IMR-90 (cell line): Measurements from ENCODE around the gene TK2. TPM values are rescaled to one million over a fixed set of nuclear protein-coding genes. Genes with fewer than 3 reads are reported as not detected.

Source experiments
- ATAC-seq: fragments of 200-7000 bp; cut with Tn5 transposase; 2 replicates; pipeline ENCODE4 v1.9.1; 2020; ENCODE audit warnings: low read depth, mild to moderate bottlenecking, moderate library complexity
- BruUV-seq: library from RNA; stranded (reverse); fragments of 400-500 nt; replicated peaks from 2 replicates; lab custom pipeline; 2021; lab: Mats Ljungman, UMichigan
- CTCF ChIA-PET: fragments of 300-600 bp; formaldehyde crosslinking; extraction: SDS; loops from one replicate; lab custom pipeline; 2021; ENCODE audit warnings: antibody characterized with exemption; lab: Yijun Ruan, JAX
- POLR2A ChIA-PET: fragments of 300-600 bp; sonication (Branson Sonifier 250); formaldehyde crosslinking; loops from one replicate; lab custom pipeline; 2022; ENCODE audit warnings: antibody characterized with exemption; ENCODE audit not compliant: unreplicated experiment; lab: Charles Lee
- DNase-seq: peaks from one replicate; pipeline ENCODE4 v3.0.0; 2013
- H2AFZ ChIP-seq: replicated peaks from 2 replicates; pipeline ENCODE3; 2013; ENCODE audit warnings: low read length, mild to moderate bottlenecking; ENCODE audit not compliant: poor library complexity
- H2AK5ac ChIP-seq: 2 replicates; pipeline ENCODE4 v1.6.1; 2013; ENCODE audit warnings: low read depth, low read length, inconsistent platforms
- H2AK9ac ChIP-seq: replicated peaks from 2 replicates; pipeline ENCODE3; 2013; ENCODE audit warnings: mild to moderate bottlenecking, low read depth, low read length, moderate library complexity; ENCODE audit not compliant: poor library complexity
- H2BK120ac ChIP-seq: 2 replicates; pipeline ENCODE4 v1.6.1; 2013; ENCODE audit warnings: low read depth, low read length, inconsistent platforms
- H2BK15ac ChIP-seq: 3 replicates; pipeline ENCODE4 v1.6.1; 2013; ENCODE audit warnings: low read depth, low read length, inconsistent platforms
- H2BK20ac ChIP-seq: 2 replicates; pipeline ENCODE4 v1.6.1; 2013; ENCODE audit warnings: low read depth, mild to moderate bottlenecking, inconsistent platforms, low read length, moderate library complexity
- H2BK5ac ChIP-seq: 2 replicates; pipeline ENCODE4 v1.6.1; 2013; ENCODE audit warnings: mild to moderate bottlenecking, low read depth, low read length, inconsistent platforms; ENCODE audit not compliant: poor library complexity, severe bottlenecking
- H3K14ac ChIP-seq: replicated peaks from 2 replicates; pipeline ENCODE4 v1.6.1; 2013; ENCODE audit warnings: low read depth, low read length, inconsistent platforms
- H3K18ac ChIP-seq: 2 replicates; pipeline ENCODE4 v1.6.1; 2013; ENCODE audit warnings: low read depth, low read length, control low read depth
- H3K23ac ChIP-seq: 2 replicates; pipeline ENCODE4 v1.6.1; 2013; ENCODE audit warnings: low read depth, low read length, inconsistent platforms
- H3K27ac ChIP-seq: 2 replicates; pipeline ENCODE4 v1.5.1; 2013; ENCODE audit warnings: mild to moderate bottlenecking, control low read depth, low read length; ENCODE audit not compliant: insufficient read depth
- H3K27me3 ChIP-seq: 2 replicates; pipeline ENCODE4 v1.6.1; 2013; ENCODE audit warnings: low read length; ENCODE audit not compliant: control insufficient read depth, insufficient read depth
- H3K36me3 ChIP-seq: 2 replicates; pipeline ENCODE4 v1.6.1; 2013; ENCODE audit warnings: low read length, mixed read lengths; ENCODE audit not compliant: control insufficient read depth, insufficient read depth
- H3K4ac ChIP-seq: 2 replicates; pipeline ENCODE4 v1.6.1; 2013; ENCODE audit warnings: low read depth, low read length, inconsistent platforms
- H3K4me1 ChIP-seq: 2 replicates; pipeline ENCODE4 v1.6.1; 2013; ENCODE audit warnings: low read length, mixed read lengths; ENCODE audit not compliant: control insufficient read depth, insufficient read depth
- H3K4me2 ChIP-seq: 2 replicates; pipeline ENCODE4 v1.6.1; 2013; ENCODE audit warnings: low read depth, mild to moderate bottlenecking, control low read depth, low read length, moderate library complexity
- H3K4me3 ChIP-seq: 2 replicates; pipeline ENCODE4 v1.5.1; 2013; ENCODE audit warnings: low read depth, mild to moderate bottlenecking, control low read depth, low read length, moderate library complexity; ENCODE audit not compliant: insufficient read depth
- H3K56ac ChIP-seq: 2 replicates; pipeline ENCODE4 v1.6.1; 2013; ENCODE audit warnings: low read length, inconsistent platforms; ENCODE audit not compliant: insufficient read depth; ENCODE audit errors: extremely low read depth
- H3K79me1 ChIP-seq, 2 experiments: 2 replicates each; pipeline ENCODE4 v1.6.1; 2013; ENCODE audit warnings: low read length in 2 of 2, inconsistent platforms in 1 of 2, low read depth in 1 of 2
- H3K9ac ChIP-seq: 2 replicates; pipeline ENCODE4 v1.6.1; 2013; ENCODE audit warnings: low read depth, low read length, control low read depth
- H3K9me1 ChIP-seq: 2 replicates; pipeline ENCODE4 v1.6.1; 2013; ENCODE audit warnings: low read length, inconsistent platforms; ENCODE audit not compliant: insufficient read depth
- H3K9me3 ChIP-seq: 2 replicates; pipeline ENCODE4 v1.6.1; 2013; ENCODE audit warnings: low read length; ENCODE audit not compliant: control insufficient read depth, insufficient read depth
- H4K20me1 ChIP-seq: 2 replicates; pipeline ENCODE4 v1.6.1; 2013; ENCODE audit warnings: low read length, inconsistent platforms; ENCODE audit not compliant: insufficient read depth
- H4K5ac ChIP-seq: 2 replicates; pipeline ENCODE4 v1.6.1; 2013; ENCODE audit warnings: mild to moderate bottlenecking, low read depth, low read length, control low read depth
- H4K8ac ChIP-seq, 2 experiments: 2 replicates each; pipeline ENCODE4 v1.6.1; 2013; ENCODE audit warnings: low read depth in 2 of 2, low read length in 2 of 2, control low read depth in 1 of 2, inconsistent platforms in 1 of 2
- H4K91ac ChIP-seq: 2 replicates; pipeline ENCODE4 v1.6.1; 2013; ENCODE audit warnings: low read depth, low read length, inconsistent platforms; ENCODE audit not compliant: insufficient read depth
- FOS ChIP-seq: fragments of 150-350 bp; IDR thresholded peaks from 2 replicates; pipeline ENCODE4 v1.6.1; 2016; ENCODE audit warnings: low read depth, low read length
- MAFK ChIP-seq: IDR thresholded peaks from 2 replicates; pipeline ENCODE4 v1.6.1; 2012; ENCODE audit warnings: low read depth, low read length, improper control_type of control experiment
- WGBS, 2 experiments: methylation state at CpG; one replicate each; pipeline versions ENCODE4 v1.1.5 to v1.1.7; 2013; ENCODE audit warnings: missing lambda C conversion rate in 2 of 2; ENCODE audit not compliant: insufficient read length in 1 of 2; ENCODE audit errors: extremely low coverage in 2 of 2; 5-methylcytosine and 5-hydroxymethylcytosine counted together
- dilution Hi-C: fragments of 300-500 bp; cut with HindIII; formaldehyde crosslinking; loops from one replicate; pipeline ENCODE4 v1.14.3; 2018; ENCODE audit warnings: low sequenced_read_pairs; ENCODE audit not compliant: unreplicated experiment
- in situ Hi-C: fragments of 300-500 bp; cut with MboI; formaldehyde crosslinking; loops from 3 replicates; pipeline ENCODE4 v1.14.3; 2019; ENCODE audit warnings: low sequenced_read_pairs, inconsistent platforms, mixed read lengths
- intact Hi-C: fragments of 100-400 bp; cut with micrococcal nuclease; formaldehyde crosslinking; loops from 2 replicates; pipeline ENCODE4 v1.10.0; 2022
- polyA plus RNA-seq, 3 experiments: library from polyadenylated mRNA; depleted of rRNA; stranded (reverse); fragments of >200 nt; gene quantifications; 2 replicates each; pipeline ENCODE4 v1.2.3, GENCODE V29; 2012; ENCODE audit warnings: low replicate concordance in 1 of 3
- total RNA-seq: library from RNA; depleted of rRNA; stranded (reverse); fragments of >200 nt; gene quantifications from 2 replicates; pipeline ENCODE4 v1.2.3, GENCODE V29; 2012

Gene TK2
- total and polyA plus RNA-seq, 2 of the 4 experiments (the other 2 are of a cell fraction): 14.7 to 16.5 TPM

- H2BK20ac ChIP-seq: no peak overlapping the region
- no peak overlapping the region for H3K4me2 ChIP-seq
- H2BK120ac ChIP-seq: no peak overlapping the region
- H3K56ac ChIP-seq: no peak overlapping the region
- H3K23ac ChIP-seq: no peak overlapping the region
- H3K36me3 ChIP-seq: peaks cover 24% of the 10 kb centered on the region
- ATAC-seq (no peak), DNase-seq (no peak)
- BruUV-seq: no TSS peak
- no peak overlapping the region for H3K14ac ChIP-seq
- TF ChIP-seq FOS: no peak
- peak; percentile 36 for TF ChIP-seq MAFK
- H3K4me3 ChIP-seq: no peak overlapping the region
- no peaks in the 10 kb centered on the region for H3K27me3 ChIP-seq
- in situ Hi-C loops (no loop called here), intact Hi-C loops (no loop called here), dilution Hi-C loops (no loop called here)
- H3K27ac ChIP-seq: no peak overlapping the region
- CTCF ChIA-PET: interaction anchor here (0.5 kb wide), 1 partner anchor 175 kb away, joined by 3 read pairs; no protein-coding TSS in a partner anchor
- no peak overlapping the region for H2BK5ac ChIP-seq
- no peak overlapping the region for H4K8ac ChIP-seq
- H3K18ac ChIP-seq: no peak overlapping the region
- H3K9me1 ChIP-seq: peaks cover 7% of the 10 kb centered on the region; the same call in 1 of the 2 replicates
- no peak overlapping the region for H2BK15ac ChIP-seq
- no peak overlapping the region for H4K91ac ChIP-seq
- no peak overlapping the region for H2AFZ ChIP-seq
- no peaks in the 10 kb centered on the region for H3K4me1 ChIP-seq
- no CpG with 5 or more reads among the region's 3 CpGs for WGBS, 2 experiments
- POLR2A ChIA-PET: no interaction called here
- H3K79me1 ChIP-seq: no peaks in the 10 kb centered on the region
- no peak overlapping the region for H2AK9ac ChIP-seq
- H4K5ac ChIP-seq: no peak overlapping the region
- no peak overlapping the region for H3K4ac ChIP-seq
- no peak overlapping the region for H2AK5ac ChIP-seq
- no peaks in the 10 kb centered on the region for H4K20me1 ChIP-seq
- H3K9me3 ChIP-seq: no peaks in the 10 kb centered on the region
- H3K9ac ChIP-seq: no peak overlapping the region
Observed at GRCh38 chr16:66539623-66540469, 10.1 kb downstream of the TK2 start.
